SK-N-MC (cell line): ENCODE results near the gene PPFIA4.

ENCODE experiments used
- EZH2 ChIP-seq: fragments of 200-600 bp; sonication (generic); IDR thresholded peaks from one replicate; pipeline ENCODE4 v1.6.1; 2017; ENCODE audit warnings: antibody characterized with exemption
- FOXP2 ChIP-seq: optimal IDR thresholded peaks from 2 replicates; pipeline ENCODE3; 2011; ENCODE audit warnings: mild to moderate bottlenecking, moderate library complexity; ENCODE audit not compliant: insufficient read depth; ENCODE audit errors: extremely low read length, control extremely low read depth
- POLR2AphosphoS5 ChIP-seq: IDR thresholded peaks from 2 replicates; pipeline ENCODE4 v1.6.1; 2012; ENCODE audit warnings: mild to moderate bottlenecking, low read depth, low read length, borderline replicate concordance

- TF ChIP-seq POLR2AphosphoS5, result no peak
- no peak for TF ChIP-seq EZH2
- TF ChIP-seq FOXP2, result no peak
These were observed 51.7 kb downstream of the PPFIA4 start for GRCh38 chr1:203077956-203078355.
